Measurements from ENCODE around the gene KRT84. TPM values are rescaled to one million over a fixed set of nuclear protein-coding genes. Genes with fewer than 3 reads are reported as not detected.

KRT84 gene
- not detected for total RNA-seq

DNA sequence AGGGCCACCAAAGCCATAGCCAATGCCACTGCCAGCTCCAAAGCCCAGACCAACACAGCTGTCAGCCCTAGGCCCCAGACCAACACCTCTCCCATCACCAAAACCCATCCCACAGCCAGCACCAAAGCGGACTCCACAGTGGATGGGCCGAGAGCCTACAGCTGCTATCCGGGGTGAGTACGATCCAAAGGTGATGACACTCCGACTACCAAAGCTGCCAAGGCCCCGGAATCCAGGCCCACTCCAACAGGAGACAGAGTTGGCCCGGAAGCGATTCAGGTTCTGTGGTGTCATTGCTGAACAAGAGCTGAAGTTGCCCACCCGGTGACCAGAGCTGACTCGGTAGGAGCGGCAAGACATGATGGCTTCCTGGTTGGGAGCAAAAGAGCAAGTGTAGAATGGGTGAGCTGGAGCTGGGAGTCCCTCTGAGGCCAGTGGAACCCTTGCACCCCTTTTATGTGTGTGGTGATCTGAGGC lies at the start of gene KRT84:
TSS of gene KRT84 (minus strand) at position 427 of the 477 bp plus-strand sequence. CDS start at position 360, 67 bp downstream.
- Mint-ChIP-seq H3K4me3 (no peak within 1 kb of the TSS), H3K36me3 (ENCODE audit: low read depth) (no peaks in the 10 kb centered on the region), H3K27ac (no peak within 1 kb of the TSS), H3K9me3 (no peaks in the 10 kb centered on the region), H3K27me3 (no peaks in the 10 kb centered on the region), H3K4me1 (ENCODE audit: low read depth) (peaks cover 13% of the 10 kb centered on the region)
- CTCF ChIA-PET, result interaction anchor here (1.0 to 2.0 kb wide), 4 partner anchors 12 to 230 kb away, joined by 3 to 6 read pairs (median 4); no protein-coding TSS in a partner anchor
- no peak for ATAC-seq
- TF ChIP-seq CTCF (IDR thresholded peaks at IDR 0.05), result no peak
- no peak for DNase-seq
- intact Hi-C loops (cut with micrococcal nuclease), result loop anchor here (10.0 kb wide), 1 partner anchor 590 kb away; no protein-coding TSS in a partner anchor
- POLR2A ChIA-PET, result no interaction called here

GRCh38 chr12:52434760-52435530 lies 49.5 kb upstream of the KRT84 start:
- H3K27ac Mint-ChIP-seq, result no peak overlapping the region
- no peak overlapping the region for H3K4me3 Mint-ChIP-seq
- ATAC-seq (no peak), DNase-seq (no peak)
- intact Hi-C loops (cut with micrococcal nuclease), result no loop called here
- POLR2A ChIA-PET, result no interaction called here
- TF ChIP-seq CTCF (IDR thresholded peaks at IDR 0.05), result no peak
- H3K4me1 Mint-ChIP-seq (ENCODE audit: low read depth), result no peaks in the 10 kb centered on the region
- H3K27me3 Mint-ChIP-seq, result peaks cover 5% of the 10 kb centered on the region
- no peaks in the 10 kb centered on the region for H3K9me3 Mint-ChIP-seq
- CTCF ChIA-PET, result no interaction called here
- H3K36me3 Mint-ChIP-seq (ENCODE audit: low read depth), result no peaks in the 10 kb centered on the region

GRCh38 chr12:52434081-52434733 lies 48.8 kb upstream of the KRT84 start, which contains the start of gene KRT75:
TSS of gene KRT75 (minus strand) at chr12:52434371. CDS start at chr12:52434304, 67 bp downstream.
- Mint-ChIP-seq H3K27me3 (peaks cover 5% of the 10 kb centered on the region), H3K9me3 (no peaks in the 10 kb centered on the region), H3K36me3 (ENCODE audit: low read depth) (no peaks in the 10 kb centered on the region), H3K4me1 (ENCODE audit: low read depth) (no peaks in the 10 kb centered on the region), H3K27ac (no peak within 1 kb of the TSS), H3K4me3 (no peak within 1 kb of the TSS)
- no peak for DNase-seq
- TF ChIP-seq CTCF (IDR thresholded peaks at IDR 0.05), result no peak
- CTCF ChIA-PET, result interaction anchor here (0.7 kb wide), 1 partner anchor 54 kb away, joined by 4 read pairs; no protein-coding TSS in a partner anchor
- intact Hi-C loops (cut with micrococcal nuclease), result no loop called here
- no peak for ATAC-seq
- POLR2A ChIA-PET, result no interaction called here

DNA sequence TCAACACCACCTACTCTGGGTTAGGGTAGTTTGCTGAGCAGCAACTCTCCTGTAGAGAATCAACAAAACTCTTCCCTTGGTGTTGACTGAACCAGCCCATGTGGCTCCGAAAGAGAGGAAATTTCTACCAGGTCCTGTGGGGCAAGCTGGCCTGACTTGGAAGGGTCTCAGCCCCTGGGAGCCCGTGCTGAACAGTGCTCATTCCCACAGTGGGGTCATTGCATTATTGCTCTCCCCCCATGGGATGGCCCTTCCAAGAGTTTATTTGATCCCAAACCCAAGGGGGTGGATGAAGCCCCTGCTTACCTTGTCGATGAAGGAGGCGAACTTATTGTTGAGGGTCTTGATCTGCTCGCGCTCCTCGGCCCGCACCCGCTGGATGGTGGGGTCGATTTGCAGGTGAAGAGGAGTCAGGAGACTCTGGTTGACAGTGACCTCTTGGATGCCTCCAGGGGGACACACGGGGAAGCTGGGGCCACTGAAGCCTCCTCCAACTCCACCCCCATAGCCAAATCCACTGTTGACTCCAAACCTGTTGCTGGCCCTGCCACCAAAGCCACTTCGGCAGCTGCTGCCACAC lies 48.1 kb upstream of the KRT84 start:
- CTCF ChIA-PET, result interaction anchor here (0.7 kb wide), 1 partner anchor 53 kb away, joined by 4 read pairs; no protein-coding TSS in a partner anchor
- POLR2A ChIA-PET, result interaction anchor here (0.6 kb wide), 1 partner anchor 368 kb away, joined by 3 read pairs; no protein-coding TSS in a partner anchor
- ATAC-seq (no peak), DNase-seq (no peak)
- Mint-ChIP-seq H3K36me3 (ENCODE audit: low read depth) (no peaks in the 10 kb centered on the region), H3K9me3 (no peaks in the 10 kb centered on the region), H3K4me1 (ENCODE audit: low read depth) (no peaks in the 10 kb centered on the region), H3K27me3 (peaks cover 5% of the 10 kb centered on the region), H3K4me3 (no peak overlapping the region), H3K27ac (no peak overlapping the region)
- no peak for TF ChIP-seq CTCF (IDR thresholded peaks at IDR 0.05)
- intact Hi-C loops (cut with micrococcal nuclease), result no loop called here

Measured in activated CD8-positive, alpha-beta T cell treated with anti-CD3 and anti-CD28 coated beads for 36 hours (primary cell).